ENCODE data around the gene HRC. TPM values are rescaled to one million over a fixed set of nuclear protein-coding genes. Genes with fewer than 3 reads are reported as not detected.
"Not testable (repeated sequence)": the region's sequence is repeated elsewhere in the genome, so short reads cannot be mapped to it uniquely, and the experiment has no call there.

HRC gene
- total RNA-seq (2014; rRNA removed; shearing (Covaris generic)): not detected in 2 replicates

GRCh38 chr19:49155005-49155819 lies at the start of gene HRC:
Gene HRC (minus strand): TSS chr19:49155396. CDS start chr19:49155237, 159 bp downstream.
- no peak for DNase-seq (ENCODE audit: low read depth)

GRCh38 chr19:49201042-49201441 lies 45.8 kb upstream of the HRC start:
- DNase-seq (ENCODE audit: low read depth): no peak

- no peak for DNase-seq (ENCODE audit: low read depth)
These were observed 45.2 kb upstream of the HRC start for GRCh38 chr19:49200238-49200862.

GRCh38 chr19:49196527-49197240 lies 41.5 kb upstream of the HRC start:
- no peak for DNase-seq (ENCODE audit: low read depth)

GRCh38 chr19:49194408-49194807 lies 39.2 kb upstream of the HRC start:
- no peak for DNase-seq (ENCODE audit: low read depth)

- no peak for DNase-seq (ENCODE audit: low read depth)
These were observed 38.7 kb upstream of the HRC start for GRCh38 chr19:49193822-49194394.

GRCh38 chr19:49190781-49191180 lies 35.6 kb upstream of the HRC start:
- no peak for DNase-seq (ENCODE audit: low read depth)

- DNase-seq (ENCODE audit: low read depth): no peak
These were observed 34.1 kb upstream of the HRC start for GRCh38 chr19:49189259-49189658.

- DNase-seq (ENCODE audit: low read depth): no peak
These were observed 33.5 kb upstream of the HRC start for GRCh38 chr19:49188626-49189200.

GRCh38 chr19:49186108-49186507 lies 30.9 kb upstream of the HRC start:
- DNase-seq (ENCODE audit: low read depth): no peak

GRCh38 chr19:49182848-49183375 lies 27.7 kb upstream of the HRC start:
- DNase-seq (ENCODE audit: low read depth): no peak

- not testable (repeated sequence) for DNase-seq (ENCODE audit: low read depth)
These were observed 27.0 kb upstream of the HRC start for GRCh38 chr19:49182010-49182847.

- DNase-seq (ENCODE audit: low read depth): no peak
These were observed 25.5 kb upstream of the HRC start for GRCh38 chr19:49180659-49181058.

GRCh38 chr19:49173198-49173597 lies 18.0 kb upstream of the HRC start:
- DNase-seq (ENCODE audit: low read depth): no peak

GRCh38 chr19:49168421-49168820 lies 13.2 kb upstream of the HRC start:
- DNase-seq (ENCODE audit: low read depth): no peak

- DNase-seq (ENCODE audit: low read depth): no peak
These were observed 12.7 kb upstream of the HRC start for GRCh38 chr19:49167857-49168409.

- no peak for DNase-seq (ENCODE audit: low read depth)
These were observed 10.7 kb upstream of the HRC start for GRCh38 chr19:49165865-49166301.

- no peak for DNase-seq (ENCODE audit: low read depth)
These were observed 10.0 kb upstream of the HRC start for GRCh38 chr19:49165111-49165750.

- DNase-seq (ENCODE audit: low read depth): no peak
These were observed 6.8 kb upstream of the HRC start for GRCh38 chr19:49161987-49162386.
